Ovary (tissue), 9 donors: ENCODE measurements around the gene MMP8. TPM values are rescaled to one million over a fixed set of nuclear protein-coding genes. Genes with fewer than 3 reads are reported as not detected.

Experiments
- DNase-seq, 5 donors: peaks; one replicate each; pipeline ENCODE4 v3.0.0-alpha.2; 2019 to 2020
- H3K27ac ChIP-seq, 2 donors: fragments of 200-600 bp; one replicate each; pipeline versions ENCODE4 v1.5.1 to v1.8.0; 2019 to 2022
- H3K27me3 ChIP-seq: fragments of 200-600 bp; one replicate; pipeline ENCODE4 v1.8.0; 2022
- H3K36me3 ChIP-seq: fragments of 200-600 bp; sonication (generic); one replicate; pipeline ENCODE4 v1.5.1; 2019
- H3K4me1 ChIP-seq: one replicate; pipeline ENCODE4 v1.8.1; 2013; ENCODE audit warnings: mild to moderate bottlenecking, moderate library complexity; ENCODE audit not compliant: insufficient read depth
- H3K4me3 ChIP-seq: fragments of 200-600 bp; sonication (generic); one replicate; pipeline ENCODE4 v1.5.1; 2017
- H3K9me3 ChIP-seq, 2 donors: fragments of 200-600 bp in 1 of 2; sonication (generic) in 1 of 2; one replicate each; pipeline versions ENCODE4 v1.5.1 to v1.8.1; 2013 to 2019; ENCODE audit warnings: mild to moderate bottlenecking in 1 of 2, moderate library complexity in 1 of 2
- CTCF ChIP-seq, 3 donors: fragments of 450-650 bp in 2 of 3; fragments of 200-600 bp in 1 of 3; IDR thresholded peaks; one replicate each; pipeline versions ENCODE4 v1.5.1 to v1.8.0; 2016 to 2022; ENCODE audit warnings: antibody characterized with exemption in 3 of 3, mild to moderate bottlenecking in 1 of 3
- EP300 ChIP-seq: sonication (generic); formaldehyde crosslinking; IDR thresholded peaks from one replicate; pipeline ENCODE4 v1.6.1; 2017; ENCODE audit warnings: antibody characterized with exemption
- POLR2A ChIP-seq: fragments of 450-650 bp; IDR thresholded peaks from one replicate; pipeline ENCODE4 v1.6.1; 2017; ENCODE audit warnings: antibody characterized with exemption, mild to moderate bottlenecking, moderate library complexity
- WGBS, 3 donors: extraction: QIAGEN DNeasy Blood & Tissue Kit in 1 of 3; methylation state at CpG; one replicate each; pipeline versions ENCODE4 v1.1.5 to v1.1.7; 2013 to 2017; 5-methylcytosine and 5-hydroxymethylcytosine counted together
- intact Hi-C, 4 donors: fragments of 100-400 bp; cut with DNase I; formaldehyde crosslinking; loops; one replicate each; pipeline versions ENCODE4 v1.11.0 to v1.15.1; 2022 to 2023
- polyA plus RNA-seq, 2 donors: library from polyadenylated mRNA; stranded (reverse); fragments of 200-250 nt in 1 of 2; fragments of 350-450 nt in 1 of 2; fragmentation: Illumina TruSeq in 1 of 2; extraction: RNeasy Lipid Tissue Mini Kit (QIAGEN cat#74804) in 1 of 2; gene quantifications; one replicate each; pipeline ENCODE4 v1.2.3, GENCODE V29; 2013 to 2014
- total RNA-seq, 7 donors: library from RNA; depleted of rRNA in 2 of 7; stranded (reverse); fragments of >200 nt in 2 of 7; fragmentation: NEBNext Ultra II Directional in 3 of 7; extraction: Animal tissue kit (Norgen Biotek cat#: 25700) in 3 of 7; gene quantifications; one replicate each; pipeline versions ENCODE4 v1.1.0 to v1.2.4, GENCODE V29; 2016 to 2023
- donor health status: DM: no; HTN: no; CAD: no; lungs with moderate emphysema.
- donor health status: DM: no; HTN: no; CAD: no.
- donor health status: Bipolar disorder and iron deficiency.
- donor health status: DM: yes; HTN: yes; CAD: no.
- donor health status: DM: no; HTN: no; CAD: no.
- donor health status: DM: yes; HTN: yes; CAD: no.

MMP8 gene
- total and polyA plus RNA-seq, 9 donors, result 0.02 TPM; not detected in 8

GRCh38 chr11:102664001-102664752 is 60.6 kb downstream of the MMP8 start:
- TF ChIP-seq POLR2A, result no peak
- TF ChIP-seq CTCF (IDR thresholded peaks at IDR 0.05), result no peak
- TF ChIP-seq EP300, result no peak
- Histone ChIP-seq H3K9me3 (no peaks in the 10 kb centered on the region), H3K36me3 (no peaks in the 10 kb centered on the region), H3K27ac (no peak overlapping the region), H3K27me3 (no peaks in the 10 kb centered on the region), H3K4me1 (no peaks in the 10 kb centered on the region), H3K4me3 (no peak overlapping the region)
- WGBS, 3 donors, result 76 to 81% (median 79%) methylated on average over 13 of the region's 13 CpGs
- DNase-seq, result no peak
- intact Hi-C loops, result no loop called here

- no peak overlapping the region for H3K27ac ChIP-seq
- H3K9me3 ChIP-seq, result no peaks in the 10 kb centered on the region
- H3K4me1 ChIP-seq, result no peaks in the 10 kb centered on the region
- H3K27me3 ChIP-seq, result no peaks in the 10 kb centered on the region
- DNase-seq, result no peak
- H3K36me3 ChIP-seq, result no peaks in the 10 kb centered on the region
- H3K4me3 ChIP-seq, result no peak overlapping the region
- intact Hi-C loops, result no loop called here
- TF ChIP-seq CTCF (IDR thresholded peaks at IDR 0.05), result no peak
- TF ChIP-seq EP300, result no peak
- no peak for TF ChIP-seq POLR2A
These were observed 62.1 kb downstream of the MMP8 start for GRCh38 chr11:102662607-102663006.

Other genes starting within 250 kb of the MMP8 start
- gene MMP7, start 194.2 kb downstream of the MMP8 start, total RNA-seq, result 10 to 100 TPM in 1 of 7 donors, 1 to 10 TPM in 4, under 1 TPM in 1, not detected in 1; 0.50 to 66.3 (median 4.5) TPM
- gene MMP7, start 194.2 kb downstream of the MMP8 start, polyA plus RNA-seq, result under 1 TPM; 0.33 to 0.48 TPM
- gene MMP20, start 99.6 kb downstream of the MMP8 start, total RNA-seq, result not detected
- not detected for gene MMP20, start 99.6 kb downstream of the MMP8 start, polyA plus RNA-seq
- not detected for gene MMP27, start 19.2 kb downstream of the MMP8 start, total RNA-seq
- gene MMP27, start 19.2 kb downstream of the MMP8 start, polyA plus RNA-seq, result under 1 TPM in 1 of 2 donors, not detected in 1; 0.12 TPM
- 1 to 10 TPM in 1 of 7 donors, not detected in 6; 1.1 TPM for gene MMP10, start 55.7 kb upstream of the MMP8 start, total RNA-seq
- under 1 TPM in 1 of 2 donors, not detected in 1; 0.61 TPM for gene MMP10, start 55.7 kb upstream of the MMP8 start, polyA plus RNA-seq
- gene MMP1, start 73.2 kb upstream of the MMP8 start, total RNA-seq, result under 1 TPM in 1 of 7 donors, not detected in 6; 0.18 TPM
- gene MMP1, start 73.2 kb upstream of the MMP8 start, polyA plus RNA-seq, result under 1 TPM in 1 of 2 donors, not detected in 1; 0.25 TPM
- under 1 TPM in 1 of 7 donors, not detected in 6; 0.37 TPM for gene MMP3, start 118.7 kb upstream of the MMP8 start, total RNA-seq
- gene MMP3, start 118.7 kb upstream of the MMP8 start, polyA plus RNA-seq, result under 1 TPM; 0.04 to 0.35 TPM
- gene MMP12, start 150.0 kb upstream of the MMP8 start, total RNA-seq, result not detected
- not detected for gene MMP12, start 150.0 kb upstream of the MMP8 start, polyA plus RNA-seq
- gene MMP13, start 230.8 kb upstream of the MMP8 start, total RNA-seq, result not detected
- gene MMP13, start 230.8 kb upstream of the MMP8 start, polyA plus RNA-seq, result not detected